GM19463 (cell line): ENCODE results near the gene LRFN2.

Source experiments
- ATAC-seq: cut with Tn5 transposase; IDR thresholded peaks from one replicate; pipeline ENCODE4 v1.9.1; 2021; ENCODE audit warnings: mild to moderate bottlenecking, moderate library complexity; ENCODE audit not compliant: unreplicated experiment

Gene LRFN2

DNA sequence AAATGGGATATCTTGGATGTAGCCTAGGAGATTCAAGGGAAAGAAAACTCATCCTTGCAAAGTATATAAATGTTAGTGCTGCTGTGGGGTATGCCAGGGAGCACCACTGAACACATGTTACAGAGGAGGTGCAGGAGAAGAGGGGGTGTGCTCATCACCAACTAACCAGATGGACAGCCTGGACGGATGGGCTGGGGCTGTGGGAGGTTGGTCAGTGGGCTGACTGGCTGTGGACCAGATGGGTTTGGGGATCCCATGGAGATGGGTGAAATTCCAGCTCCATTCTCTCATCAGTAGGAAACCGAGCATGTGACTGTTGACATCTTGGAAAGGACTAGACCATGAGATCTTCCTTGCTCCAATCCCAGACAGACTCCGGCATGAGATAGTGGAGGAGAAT is 201.0 kb downstream of the LRFN2 start:
- ATAC-seq, result no peak

DNA sequence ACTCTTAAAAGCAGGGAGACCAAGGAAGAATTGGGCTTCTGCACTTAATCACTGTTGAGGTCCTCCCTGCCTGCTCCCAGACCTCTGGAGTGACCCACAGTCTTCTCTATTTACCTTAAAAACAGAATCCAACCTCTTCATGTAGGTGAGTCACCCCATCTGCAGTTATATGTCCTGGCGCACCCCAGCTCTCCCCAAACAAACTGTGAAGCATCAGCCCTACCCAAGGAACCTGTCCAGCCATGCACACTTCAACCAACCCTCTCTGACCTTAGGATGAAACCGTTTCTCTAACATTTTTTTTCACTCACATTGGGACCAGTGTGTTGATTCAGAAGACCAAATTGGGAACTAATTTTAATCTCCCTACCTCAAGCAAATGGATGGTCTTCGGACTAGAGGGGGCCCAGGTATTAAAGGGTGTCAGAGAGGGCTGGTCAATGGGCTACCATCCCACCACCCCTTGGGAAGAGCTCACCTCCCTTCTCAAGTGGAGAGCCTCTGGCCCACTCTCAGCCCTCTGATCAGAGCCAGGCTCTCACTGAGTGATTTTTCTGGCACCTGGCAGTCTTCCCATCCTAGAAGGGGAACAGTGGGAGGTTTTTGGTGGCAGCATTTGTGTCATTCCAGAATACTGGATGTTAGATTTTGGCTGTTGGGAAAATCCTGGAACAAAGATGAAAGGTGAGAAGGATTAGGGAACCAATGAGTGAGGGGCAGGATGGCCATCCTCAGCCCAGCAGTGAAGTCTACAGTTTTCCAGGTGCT is 203.6 kb downstream of the LRFN2 start:
- no peak for ATAC-seq

DNA sequence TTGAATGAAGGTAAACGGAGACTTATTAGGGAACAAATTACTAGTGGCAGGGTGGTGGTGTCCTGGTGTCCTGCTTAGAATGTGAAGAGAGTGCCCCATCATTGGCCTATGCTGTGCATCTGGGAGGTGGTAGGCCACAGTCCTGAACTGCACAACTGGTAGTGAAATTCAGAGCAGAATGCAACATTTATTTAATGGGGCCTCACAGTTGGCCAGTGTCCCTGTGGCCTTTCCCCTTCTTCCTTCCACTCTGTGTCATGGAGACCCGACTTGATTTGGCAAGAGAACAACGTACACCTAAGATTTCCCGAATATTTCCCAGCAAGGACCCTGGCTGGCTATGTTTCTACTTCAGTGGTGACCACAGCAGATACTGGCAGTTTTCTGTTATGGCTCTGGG is 206.9 kb downstream of the LRFN2 start:
- ATAC-seq, result no peak

DNA sequence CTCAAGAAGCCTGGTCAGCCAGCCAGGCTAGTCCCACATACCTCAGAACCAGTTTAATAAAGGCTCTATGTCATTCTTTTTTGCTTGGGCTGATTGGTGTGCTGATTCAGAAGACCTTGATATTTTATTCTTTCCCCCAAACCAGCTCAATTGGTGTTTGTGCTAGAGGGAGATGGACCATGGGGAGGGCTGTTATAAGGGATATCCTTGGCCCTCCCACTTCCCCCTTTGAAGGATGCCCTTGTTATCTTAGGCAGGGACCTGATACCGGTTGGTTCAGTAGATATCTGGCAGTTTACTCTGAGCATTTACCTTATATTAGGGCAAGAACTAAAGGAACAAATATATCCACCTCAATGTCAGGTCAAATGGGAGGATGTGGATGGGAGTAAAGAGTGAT is 207.4 kb downstream of the LRFN2 start:
- ATAC-seq, result no peak

DNA sequence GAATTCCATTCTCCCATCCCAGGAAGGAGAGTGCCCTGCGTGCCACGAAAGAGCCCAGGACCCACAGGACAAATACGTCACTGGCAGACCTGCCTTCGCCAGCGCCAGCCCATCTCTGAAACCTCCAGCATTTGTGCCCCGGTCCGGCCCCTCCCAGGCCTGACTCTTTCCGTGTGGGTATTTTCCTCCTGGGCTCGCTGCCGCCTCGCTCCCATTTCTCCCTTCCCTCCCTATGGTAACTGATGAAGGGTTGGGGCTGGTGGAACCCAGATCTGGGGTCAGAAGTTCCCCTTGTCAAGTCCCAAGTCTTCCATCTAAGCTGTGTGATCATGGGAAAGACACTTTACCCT is 208.5 kb downstream of the LRFN2 start:
- ATAC-seq, result no peak

DNA sequence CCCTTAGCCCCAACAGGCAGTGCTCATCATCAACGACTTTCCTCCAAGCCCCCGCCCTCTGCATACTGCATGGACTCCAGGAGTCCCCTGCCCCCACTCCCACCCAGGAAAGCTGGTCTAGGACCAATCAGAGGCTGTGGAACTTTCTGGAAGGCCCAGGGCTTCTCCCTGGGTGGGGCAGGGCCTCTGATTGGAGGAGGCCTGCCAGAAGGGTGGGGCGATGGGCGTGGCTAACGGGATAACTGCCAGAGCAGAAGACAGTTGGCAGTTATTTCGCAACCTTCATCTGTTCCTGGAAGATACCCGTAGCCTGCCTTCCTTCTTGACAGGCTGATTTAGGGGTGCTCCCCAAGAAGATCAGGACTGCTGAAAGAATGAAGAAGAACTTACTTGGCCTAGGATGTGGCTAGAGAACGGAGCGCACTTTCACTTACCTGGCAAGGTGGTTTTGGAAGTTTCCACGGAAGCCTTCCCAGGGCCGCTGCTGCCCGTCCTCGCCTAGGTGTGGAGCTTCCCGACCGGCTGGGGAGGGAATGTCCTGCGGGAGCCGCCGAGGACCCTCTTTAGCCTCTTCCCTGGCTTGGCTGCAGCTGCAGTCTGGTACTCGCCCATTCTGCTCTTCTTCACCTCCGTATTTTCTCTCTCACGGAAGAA is 209.0 kb downstream of the LRFN2 start:
- ATAC-seq, result no peak

DNA sequence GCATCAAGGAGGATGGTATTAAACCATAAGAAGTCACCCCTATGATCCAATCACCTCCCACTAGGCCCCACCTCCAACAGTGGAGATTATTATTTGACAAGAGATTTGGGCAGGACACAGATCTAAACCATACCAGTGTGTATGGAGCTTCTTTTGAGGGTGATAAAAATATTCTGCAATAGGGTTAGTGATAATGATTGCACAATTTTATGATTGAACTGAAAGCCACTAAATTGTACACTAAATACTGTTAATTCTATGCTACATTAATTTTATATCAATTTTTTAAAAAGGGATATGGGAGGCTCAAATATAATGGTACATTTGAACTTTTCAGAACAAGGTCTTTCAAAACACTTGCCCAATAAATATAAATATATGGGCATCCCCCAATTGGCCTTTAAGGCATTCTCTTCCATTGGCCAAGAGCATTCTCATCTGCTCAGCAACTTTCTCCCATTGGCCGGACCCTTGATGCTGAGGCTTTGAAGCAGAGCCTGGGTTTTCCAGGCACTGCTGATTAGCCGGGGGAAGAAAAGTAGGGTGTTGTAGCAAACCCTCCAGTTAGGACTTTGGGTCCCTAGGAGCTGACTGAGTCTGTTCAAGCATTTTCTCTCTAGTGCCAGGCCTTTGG is 209.9 kb downstream of the LRFN2 start:
- no peak for ATAC-seq

DNA sequence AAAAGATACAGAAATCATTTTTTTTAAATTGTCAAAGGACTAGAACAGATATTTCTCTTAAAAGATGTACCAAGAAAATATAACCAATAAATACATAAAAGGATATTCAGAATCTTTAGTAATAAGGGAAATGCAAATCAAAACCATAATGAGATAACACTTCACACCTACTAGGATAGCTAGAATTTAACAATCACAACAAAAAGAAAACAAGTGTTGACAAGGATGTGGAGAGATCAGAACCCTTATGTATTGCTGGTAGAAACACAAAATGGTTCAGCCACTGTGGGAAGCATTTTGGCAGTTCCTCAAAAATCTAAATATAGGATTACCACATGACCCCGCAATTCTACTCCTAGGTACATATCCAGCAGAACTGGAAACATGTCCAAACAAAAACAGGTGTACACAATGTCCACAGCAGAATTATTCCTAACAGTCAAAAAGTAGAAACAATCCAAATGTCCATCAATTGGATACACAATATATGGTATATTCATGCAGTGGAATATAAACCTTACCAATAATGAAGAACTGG is 211.0 kb downstream of the LRFN2 start:
- ATAC-seq, result no peak

DNA sequence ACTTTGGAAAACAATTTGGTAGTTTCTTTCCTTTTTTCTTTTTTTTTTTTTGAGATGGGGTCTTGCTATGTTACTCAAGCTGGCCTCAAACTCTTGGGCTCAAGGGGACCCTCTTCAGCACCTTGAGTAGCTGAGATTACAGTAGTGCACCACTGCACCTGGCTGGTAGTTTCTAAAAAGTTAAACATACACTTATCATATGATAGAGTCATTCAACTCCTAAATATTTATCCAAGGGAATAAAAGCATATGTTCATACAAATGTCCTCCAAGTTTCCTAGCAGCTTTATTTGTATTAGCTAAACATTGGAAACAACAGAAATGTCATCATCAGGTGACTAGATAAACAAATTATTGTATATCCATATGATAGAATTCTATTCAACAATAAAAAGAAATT is 213.9 kb downstream of the LRFN2 start:
- ATAC-seq, result no peak

DNA sequence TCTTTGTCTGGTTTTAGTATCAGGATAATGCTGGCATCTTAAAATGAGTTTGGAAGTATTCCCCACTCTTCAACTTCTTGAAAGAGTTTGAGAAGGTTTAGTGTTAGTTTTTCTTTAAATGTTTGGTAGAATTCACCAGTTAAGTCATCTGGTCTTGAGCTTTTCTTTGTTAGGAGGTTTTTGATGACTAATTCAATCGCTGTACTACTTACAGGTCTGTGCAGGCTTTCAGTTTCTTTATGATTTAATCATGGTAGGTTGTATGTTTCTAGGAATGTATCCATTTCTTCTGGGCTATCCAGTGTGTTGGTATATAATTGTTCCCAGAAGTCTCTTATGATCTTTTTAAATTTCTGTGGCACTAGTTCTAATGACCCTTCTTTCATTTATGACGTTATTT is 215.5 kb downstream of the LRFN2 start:
- ATAC-seq, result no peak

DNA sequence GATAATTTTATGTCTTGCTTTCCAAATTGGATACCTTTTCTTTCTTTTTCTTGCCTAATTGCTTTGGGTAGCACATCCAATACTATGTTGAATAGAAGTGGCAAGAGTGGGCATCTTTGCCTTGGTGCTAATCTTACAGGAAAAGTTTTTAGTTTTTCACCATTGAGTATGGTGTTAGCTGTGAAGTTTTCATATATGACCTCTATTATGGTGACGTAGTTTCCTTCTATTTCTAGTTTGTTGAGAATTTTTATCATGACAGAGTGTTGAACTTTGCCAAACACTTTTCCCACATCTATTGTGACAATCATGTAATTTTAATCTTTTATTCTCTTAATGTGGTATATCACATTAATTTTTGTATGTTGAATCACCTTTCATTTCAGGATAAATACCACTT is 216.1 kb downstream of the LRFN2 start:
- ATAC-seq, result no peak

DNA sequence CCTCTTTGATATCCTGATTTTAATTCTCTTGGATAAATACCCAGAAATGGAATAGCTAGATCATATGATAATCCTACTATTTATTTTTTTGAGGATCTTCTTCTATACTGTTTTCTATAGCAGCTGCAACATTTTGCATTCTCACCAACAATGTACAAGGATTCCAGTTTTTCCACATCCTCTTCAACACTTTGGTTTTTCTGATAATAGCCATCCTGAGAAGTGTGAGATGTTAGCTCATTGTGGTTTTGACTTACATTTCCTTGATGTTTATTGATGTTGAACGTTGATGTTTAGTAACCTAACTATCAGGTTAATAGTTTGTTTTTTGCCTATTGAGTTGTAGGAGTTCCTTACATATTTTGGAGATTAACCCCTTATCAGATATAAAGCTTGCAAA is 217.3 kb downstream of the LRFN2 start:
- ATAC-seq, result no peak

DNA sequence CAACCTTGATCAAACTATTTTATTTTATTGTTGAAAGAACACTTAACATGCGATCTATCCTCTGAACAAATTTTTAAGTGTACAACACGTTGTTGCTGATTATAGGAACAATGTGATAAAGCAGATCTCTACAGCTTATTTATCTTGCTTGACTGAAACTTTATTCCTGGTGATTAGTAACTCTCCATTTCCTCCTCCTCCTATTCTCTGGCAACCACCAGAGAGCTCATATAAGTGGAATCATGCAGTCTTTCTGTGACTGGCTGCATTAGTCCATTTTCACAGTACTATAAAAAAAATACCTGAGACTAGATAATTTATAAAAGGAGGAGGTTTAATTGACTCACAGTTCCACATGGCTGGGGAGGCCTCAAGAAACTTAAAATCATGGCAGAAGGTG is 218.1 kb downstream of the LRFN2 start:
- no peak for ATAC-seq

DNA sequence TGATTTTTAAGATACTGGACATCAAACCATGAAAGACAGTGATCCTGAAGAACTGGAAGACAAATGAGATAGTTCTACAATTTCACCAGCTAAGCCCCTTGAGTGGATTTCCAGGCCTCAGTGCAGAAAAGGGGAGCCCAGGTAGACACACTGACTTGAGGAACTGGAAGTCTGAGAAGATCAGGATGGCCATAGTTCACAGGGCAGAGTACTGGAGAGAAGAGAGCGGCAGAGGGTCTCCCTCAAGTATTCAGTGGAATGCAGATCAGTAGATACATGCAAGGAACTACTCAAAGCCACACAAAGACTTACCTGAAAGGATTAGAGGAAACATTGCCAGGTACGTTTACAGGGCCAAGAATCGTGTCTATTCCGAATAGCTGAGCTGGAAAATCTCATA is 224.3 kb downstream of the LRFN2 start:
- no peak for ATAC-seq

DNA sequence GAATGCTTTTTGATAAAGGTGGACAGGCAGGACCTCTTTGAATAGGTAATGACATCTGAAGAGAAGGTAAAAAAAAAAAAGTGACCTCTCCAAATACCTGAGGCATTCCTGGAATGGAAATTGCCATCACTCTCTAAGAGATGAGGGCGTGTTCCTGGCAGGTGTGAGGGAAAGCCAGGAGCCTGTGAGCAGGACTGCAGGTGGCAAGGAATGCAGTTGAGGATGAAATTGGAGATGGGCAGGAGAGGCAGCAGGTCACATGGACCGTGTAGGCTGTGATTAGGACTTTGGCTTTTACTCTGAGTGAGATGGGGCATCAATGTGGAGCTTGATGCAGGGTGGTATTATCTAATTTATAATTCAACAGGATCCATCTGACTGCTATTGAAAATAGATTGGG is 227.4 kb downstream of the LRFN2 start:
- ATAC-seq, result no peak

DNA sequence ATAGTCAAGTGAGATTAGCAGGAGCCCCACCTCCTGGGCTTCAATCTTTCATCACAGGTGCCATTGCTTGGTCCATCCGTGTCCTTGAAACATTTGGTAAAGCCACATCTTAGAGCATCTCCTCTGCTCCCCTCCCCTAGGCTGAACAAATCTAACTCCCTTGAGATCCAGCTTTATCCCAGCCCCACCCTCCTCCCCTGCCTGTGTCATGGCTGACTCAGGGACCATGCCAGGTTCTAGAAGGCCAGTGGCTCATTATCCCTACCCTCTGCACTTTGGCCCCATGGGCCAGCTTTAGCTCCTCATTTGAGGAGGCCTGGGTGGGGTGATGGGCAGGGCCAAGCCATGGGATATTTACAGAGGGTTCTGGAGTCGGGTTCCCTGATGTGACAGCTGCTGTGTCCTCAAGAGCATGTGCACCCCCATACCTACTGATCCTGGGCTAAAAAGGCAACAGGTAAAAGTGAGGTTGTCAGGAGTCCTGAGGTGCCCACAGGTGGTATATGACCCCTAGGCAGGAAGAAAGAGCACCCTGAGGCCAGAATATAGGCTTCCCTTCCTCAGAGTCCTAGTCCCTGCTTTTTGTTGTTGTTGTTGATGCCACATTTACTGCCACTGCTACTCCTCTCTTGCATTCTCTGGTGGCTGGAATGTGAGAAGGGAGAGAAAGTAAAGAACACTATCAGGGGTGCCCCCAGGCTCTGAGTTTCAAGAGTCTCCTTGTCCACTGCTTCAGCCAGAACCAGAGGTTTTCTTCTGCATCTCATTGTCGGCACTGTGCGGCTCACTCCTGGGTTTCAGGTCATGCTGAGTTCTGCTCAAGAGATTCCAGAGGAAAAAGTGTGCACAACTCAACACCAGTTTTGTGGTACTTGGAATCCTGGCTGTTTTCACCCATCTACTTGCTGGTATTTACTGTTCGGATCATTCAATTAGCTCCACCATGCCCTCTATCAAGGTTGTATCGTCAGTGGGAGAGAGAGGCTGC is 228.4 kb downstream of the LRFN2 start:
- ATAC-seq, result no peak

DNA sequence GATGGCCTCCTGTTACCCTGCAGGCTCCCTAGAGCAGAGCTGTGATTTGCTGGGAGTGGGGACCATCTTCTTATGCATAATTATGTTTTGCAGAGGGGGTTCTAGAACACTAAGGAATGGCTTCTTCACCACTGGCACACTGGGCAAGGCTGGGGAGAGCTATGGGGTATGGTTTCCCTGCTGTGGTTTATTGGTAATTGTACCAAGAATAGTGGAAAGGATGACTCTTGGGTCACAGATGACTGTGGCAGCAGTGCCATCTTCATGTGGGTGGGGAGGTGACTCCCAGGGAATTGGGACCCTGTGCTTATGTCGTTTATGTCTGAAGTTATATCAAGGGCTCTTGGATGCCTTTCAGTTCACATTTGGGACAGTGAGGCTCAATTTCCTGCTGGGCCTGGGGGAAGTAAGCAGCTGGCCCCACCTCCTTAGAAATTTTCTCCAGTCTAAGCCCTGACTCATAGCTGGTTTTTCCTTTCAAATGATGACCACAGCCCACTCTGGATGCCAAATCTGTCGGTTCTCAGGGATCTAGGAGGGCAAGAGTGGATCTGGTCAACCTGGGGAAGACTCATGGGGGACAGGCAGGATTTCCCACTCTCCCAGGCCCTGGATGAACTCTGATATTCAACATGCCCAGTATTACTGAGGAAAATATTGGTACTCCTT is 230.8 kb downstream of the LRFN2 start:
- no peak for ATAC-seq

DNA sequence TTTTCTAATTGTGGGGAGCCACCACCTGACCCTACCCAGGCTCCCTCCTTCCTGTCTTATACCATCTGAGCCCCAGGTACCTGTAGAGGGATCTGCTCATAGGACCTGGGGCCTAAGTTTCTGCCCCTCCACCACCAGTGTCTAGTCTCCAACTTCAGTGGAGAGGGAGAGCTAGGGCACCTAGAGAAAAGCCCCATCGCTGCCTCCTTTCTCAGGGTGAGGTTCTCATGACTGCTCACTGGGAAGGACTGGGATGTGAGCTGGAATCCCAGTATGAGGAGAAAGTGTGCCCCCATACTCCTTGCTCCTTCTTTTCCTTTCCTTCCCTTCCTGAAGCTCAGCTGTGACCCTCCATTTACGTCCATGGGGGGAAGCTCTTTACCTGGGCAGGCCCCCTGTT is 231.6 kb downstream of the LRFN2 start:
- ATAC-seq, result no peak

DNA sequence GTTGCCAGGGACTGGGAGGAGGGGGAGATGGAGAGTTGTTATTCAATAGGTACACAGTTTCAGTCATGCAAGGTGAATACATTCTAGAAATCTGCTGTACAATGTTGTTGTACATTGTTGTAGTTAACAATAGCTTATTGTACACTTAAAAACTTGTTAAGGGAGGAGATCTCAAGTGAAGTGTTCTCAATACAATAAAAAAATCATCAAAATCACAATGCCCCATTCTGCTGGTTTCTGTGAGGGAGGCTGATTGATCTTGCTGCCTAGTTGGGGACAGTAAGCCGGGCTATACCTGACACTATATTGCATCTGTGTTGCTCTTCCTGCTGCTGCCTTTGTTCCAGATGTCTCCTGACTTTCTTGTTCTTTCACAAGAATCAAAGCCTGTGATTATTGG is 232.1 kb downstream of the LRFN2 start:
- ATAC-seq, result no peak

DNA sequence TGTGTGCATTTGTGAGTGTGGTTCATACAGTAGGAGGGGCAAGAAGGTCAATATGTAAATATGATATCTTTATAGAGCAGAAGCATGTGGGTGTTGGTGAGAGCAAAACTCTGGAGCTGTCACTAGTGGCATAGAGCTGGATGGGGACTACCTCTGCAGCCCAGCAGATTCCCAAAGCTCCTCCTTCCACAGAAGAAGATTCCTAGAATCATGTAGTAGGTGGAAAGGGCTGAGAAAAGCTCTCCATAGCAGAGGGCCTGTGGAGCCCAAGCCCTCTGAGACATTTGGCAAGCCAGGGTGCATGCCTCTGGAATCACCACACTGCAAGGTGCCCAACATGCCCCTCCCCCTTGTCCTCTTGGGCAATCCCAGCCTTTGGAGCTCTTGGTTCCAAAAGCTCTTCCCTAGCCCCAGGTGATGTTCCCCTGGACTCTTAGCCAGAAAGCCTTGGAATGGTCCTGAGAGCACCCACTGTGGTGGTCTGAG is 233.2 kb downstream of the LRFN2 start:
- ATAC-seq, result no peak
